Medulla oblongata (tissue), 1 donor: ENCODE data around the gene PA2G4.
"Not testable (repeated sequence)": the region's sequence is repeated elsewhere in the genome, so short reads cannot be mapped to it uniquely, and the experiment has no call there.

Experiments used
- DNase-seq: peaks from one replicate; pipeline ENCODE4 v3.0.0-alpha.2; 2015; ENCODE audit errors: extremely low spot score

The PA2G4 gene

DNA sequence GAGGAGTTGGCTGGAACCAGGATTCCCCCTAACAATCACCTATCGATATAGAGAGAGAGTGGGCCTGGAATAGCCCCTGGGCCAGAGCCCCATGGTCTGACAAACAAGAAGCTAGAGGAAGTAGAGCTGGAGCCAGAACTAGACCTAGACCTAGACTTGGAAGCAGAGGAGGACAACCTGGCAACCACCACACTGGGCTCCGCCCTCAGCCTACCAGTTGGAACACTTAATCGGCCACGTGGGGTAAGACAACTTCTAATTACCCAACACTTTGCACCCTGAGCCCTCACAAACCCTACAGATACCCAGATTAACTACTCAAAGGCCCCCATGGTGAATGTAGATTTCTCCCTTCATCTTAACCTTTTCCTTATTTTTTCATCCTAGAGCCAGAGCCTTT is 4.6 kb upstream of the PA2G4 start:
- DNase-seq: no peak

DNA sequence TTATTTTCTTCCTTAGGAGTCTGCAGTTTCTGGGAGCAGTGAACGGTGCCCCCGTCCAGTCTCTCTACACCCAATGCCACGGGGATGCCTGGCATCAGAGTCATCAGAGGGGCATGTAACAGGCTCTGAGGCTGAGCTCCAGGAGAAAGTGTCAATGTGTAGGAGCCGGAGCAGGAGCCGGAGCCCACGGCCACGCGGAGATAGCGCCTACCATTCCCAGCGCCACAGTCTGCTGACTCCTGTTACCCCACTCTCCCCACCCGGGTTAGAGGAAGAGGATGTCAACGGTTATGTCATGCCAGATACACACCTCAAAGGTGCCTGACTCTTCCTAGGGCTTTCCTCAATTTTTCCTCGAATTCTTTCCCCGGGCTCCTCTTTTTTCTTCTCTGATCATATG is 3.3 kb upstream of the PA2G4 start:
- DNase-seq: no peak

DNA sequence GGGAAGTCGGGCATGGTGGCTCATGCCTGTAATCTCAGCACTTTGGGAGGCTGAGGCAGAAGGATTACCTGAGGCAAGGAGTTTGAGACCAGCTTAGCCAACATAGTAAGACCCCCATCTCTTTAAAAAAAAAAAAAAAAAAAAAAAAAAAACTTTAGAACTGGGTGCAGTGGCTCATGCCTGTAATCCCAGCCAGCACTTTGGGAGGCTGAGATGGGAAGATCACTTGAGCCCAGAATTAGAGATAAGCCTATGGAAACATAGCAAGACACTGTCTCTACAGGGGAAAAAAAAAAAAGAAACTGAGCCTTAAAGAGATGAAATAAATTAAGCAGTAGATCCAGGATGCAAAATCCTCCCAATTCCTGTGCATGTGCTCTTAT is 1.7 kb upstream of the PA2G4 start:
- no peak for DNase-seq

DNA sequence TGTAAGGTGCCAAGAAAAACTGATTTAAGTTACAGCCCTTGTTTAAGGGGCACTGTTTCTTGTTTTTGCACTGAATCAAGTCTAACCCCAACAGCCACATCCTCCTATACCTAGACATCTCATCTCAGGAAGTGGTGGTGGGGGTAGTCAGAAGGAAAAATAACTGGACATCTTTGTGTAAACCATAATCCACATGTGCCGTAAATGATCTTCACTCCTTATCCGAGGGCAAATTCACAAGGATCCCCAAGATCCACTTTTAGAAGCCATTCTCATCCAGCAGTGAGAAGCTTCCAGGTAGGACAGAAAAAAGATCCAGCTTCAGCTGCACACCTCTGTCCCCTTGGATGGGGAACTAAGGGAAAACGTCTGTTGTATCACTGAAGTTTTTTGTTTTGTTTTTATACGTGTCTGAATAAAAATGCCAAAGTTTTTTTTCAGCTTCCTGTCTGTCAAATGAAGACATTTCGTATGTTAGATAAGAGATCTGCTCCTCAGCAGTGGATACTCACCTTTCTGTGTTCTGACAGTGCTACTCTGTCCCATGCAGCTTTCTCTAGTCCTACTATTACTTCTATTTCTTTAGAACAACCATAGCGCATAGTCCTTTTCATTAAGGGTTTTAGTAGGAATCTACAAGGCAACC is 1.2 kb upstream of the PA2G4 start:
- no peak for DNase-seq

DNA sequence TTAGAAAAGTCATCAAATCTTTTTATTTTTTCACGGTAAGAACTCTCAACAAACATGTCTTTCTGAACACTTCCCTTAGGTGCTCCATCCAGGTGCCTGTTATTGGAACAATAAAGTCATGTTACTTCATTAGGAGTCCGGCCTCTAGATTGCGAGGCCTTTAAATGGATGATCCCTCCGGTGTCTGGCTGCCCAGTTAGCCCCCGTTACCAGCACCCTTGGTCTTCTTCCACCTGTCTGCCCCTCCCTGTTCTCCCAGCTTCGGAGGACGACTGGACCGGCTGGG is 593 bp upstream of the PA2G4 start:
- DNase-seq: peak; percentile 29

DNA sequence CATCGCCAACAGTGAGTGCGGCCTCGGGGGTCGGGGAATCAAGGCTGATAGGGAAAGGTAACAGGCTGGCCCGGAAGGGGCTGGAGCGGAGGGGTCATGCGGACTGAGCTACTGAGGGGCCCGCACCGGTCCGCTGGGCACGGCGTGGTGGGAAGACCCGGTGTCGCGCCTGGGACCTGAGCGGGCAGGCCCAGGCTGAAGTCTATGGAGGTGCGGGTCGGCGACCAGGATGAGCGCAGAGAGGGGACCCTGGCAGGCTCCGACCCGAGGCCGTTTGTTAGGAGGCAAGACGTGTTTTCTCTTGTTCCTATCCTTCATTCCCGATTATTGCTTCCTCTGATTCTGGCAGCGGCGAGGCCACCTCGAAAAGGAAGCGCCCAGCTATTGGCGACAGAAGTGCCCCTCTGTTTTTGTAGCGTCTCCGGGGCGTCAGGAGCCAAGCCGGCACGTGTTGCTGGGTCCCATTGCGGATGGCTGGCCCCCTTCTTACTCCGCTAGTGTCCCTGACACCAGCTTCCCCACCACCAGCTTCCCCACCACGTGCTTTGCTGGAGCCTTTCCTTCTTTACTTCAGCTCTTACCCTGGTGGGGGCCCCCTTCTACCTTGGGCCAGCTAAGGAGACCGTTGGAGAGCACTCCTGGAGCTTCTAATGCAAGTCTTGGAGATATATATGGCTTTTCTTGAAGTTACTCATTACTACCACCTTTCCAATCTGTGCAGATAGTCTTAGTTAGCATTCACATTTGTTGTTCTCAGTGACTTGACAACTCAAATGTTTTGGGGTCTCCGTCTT is 653 bp downstream of the PA2G4 start:
- no peak for DNase-seq

DNA sequence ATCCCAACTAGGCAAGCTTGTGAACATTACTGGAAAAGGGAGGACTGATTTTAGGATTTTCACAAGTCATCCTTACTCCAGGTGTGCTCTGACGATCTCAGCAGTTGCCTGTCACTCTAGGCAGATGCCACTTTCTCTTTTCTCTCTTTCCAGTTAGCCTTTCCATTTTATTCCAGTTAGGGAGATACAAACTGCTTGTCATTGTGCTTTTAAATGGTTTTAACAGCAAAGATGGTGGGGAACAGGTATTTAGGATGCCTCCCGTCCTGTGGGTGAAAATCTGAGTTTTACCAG is 1.2 kb downstream of the PA2G4 start:
- DNase-seq: no peak

DNA sequence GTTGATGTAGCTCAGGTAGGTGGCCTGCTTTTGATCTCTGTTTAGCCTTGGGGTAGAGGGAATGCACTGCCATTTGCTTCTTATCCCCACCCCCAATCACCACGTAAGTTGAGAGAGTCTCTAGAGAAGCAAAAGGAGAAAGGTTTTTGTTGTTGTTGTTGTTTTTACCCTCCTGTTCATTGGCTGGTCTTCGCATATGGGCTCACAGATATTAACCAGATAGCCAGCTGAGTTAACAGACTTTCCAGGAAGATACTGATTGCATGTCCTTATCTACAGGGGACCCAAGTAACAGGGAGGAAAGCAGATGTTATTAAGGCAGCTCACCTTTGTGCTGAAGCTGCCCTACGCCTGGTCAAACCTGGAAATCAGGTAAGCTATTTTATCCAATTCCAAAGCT is 2.9 kb downstream of the PA2G4 start:
- no peak for DNase-seq

DNA sequence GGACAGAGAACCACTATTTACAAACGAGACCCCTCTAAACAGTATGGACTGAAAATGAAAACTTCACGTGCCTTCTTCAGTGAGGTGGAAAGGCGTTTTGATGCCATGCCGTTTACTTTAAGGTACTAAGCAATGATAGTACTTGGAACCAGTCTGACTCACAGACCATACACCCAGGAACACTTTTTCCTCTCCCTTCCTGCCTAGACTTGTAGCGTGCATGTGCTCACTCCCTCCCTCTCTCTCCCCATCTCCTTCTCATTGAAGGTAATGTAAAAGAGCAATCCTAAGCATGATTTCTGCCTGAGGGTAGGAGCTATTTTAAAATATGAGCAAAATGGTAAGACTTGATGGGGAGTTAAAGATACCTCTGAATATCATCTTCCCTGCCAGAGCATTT is 6.2 kb downstream of the PA2G4 start:
- DNase-seq: no peak

DNA sequence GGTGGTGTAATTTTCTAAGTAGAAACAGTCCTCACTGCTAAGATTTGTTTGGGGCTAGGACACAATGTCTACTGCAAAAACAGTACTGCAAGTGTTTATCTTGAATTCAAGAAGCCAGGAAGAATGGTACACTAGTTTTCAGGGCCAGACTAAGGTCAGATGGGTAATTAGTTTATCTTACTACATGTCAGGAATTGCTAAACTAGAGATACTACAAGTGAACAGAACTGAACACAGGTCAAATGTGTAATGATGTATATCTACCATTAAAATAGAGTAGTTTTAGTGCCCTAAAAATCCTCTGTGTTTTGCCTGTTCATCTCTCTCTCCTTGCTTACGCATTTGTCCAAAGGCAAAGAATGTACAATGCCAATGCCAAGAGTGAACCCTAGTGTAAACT is 9.7 kb downstream of the PA2G4 start:
- no peak for DNase-seq

DNA sequence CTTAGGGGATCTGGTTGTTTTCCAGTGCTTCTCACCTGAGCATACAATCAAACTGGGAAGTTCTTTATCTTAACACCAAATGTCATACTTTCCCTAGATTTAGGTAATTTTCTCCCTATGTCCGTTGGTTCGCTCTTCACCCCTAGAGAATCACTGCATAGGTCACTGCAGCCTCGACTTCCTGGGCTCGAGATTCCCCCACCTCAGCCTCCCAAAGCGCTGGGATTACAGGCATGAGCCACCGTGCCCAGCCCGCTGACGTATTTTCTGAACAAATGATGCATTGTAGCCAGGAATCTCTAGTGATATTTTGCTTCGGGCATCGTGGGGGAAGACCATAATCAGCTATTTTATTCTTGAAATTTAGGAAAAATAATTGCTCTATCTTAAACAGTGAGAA is 11.0 kb downstream of the PA2G4 start:
- peak; percentile 28 for DNase-seq

DNA sequence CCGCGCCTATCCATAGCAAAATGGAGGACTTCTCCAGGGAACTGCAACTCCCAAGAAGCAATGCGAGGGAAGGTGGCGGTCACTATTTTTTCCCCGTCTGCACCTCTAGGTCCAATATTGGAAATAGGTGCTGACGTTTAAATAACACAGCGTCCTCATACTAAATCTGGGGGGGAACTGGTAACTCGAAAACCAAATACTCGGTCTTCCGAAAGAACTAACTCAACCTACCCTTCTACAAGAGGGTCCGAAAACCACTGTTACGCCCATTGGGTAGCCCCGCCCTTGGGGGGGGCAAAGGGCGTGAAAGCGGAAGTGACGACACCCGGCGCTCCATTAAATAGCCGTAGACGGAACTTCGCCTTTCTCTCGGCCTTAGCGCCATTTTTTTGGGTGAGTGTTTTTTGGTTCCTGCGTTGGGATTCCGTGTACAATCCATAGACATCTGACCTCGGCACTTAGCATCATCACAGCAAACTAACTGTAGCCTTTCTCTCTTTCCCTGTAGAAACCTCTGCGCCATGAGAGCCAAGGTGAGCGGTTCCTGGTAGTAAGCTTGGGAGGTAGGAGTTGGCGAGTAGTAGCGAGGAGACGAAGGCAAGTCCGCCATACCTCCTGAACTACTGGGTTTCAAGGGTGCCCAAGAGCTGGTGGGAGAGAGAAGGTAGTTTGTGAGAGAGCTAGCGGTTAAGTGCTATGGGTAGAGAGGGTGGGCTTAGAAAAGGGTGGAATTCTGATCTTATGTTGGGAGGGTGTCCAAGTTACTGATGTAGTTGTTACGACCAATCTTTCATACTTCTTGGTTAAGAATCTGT is 12.1 kb downstream of the PA2G4 start, which contains the start of gene RPL41:
RPL41 (plus strand) TSS at position 367 of the 815 bp plus-strand sequence.
- peak; percentile 98 for DNase-seq

DNA sequence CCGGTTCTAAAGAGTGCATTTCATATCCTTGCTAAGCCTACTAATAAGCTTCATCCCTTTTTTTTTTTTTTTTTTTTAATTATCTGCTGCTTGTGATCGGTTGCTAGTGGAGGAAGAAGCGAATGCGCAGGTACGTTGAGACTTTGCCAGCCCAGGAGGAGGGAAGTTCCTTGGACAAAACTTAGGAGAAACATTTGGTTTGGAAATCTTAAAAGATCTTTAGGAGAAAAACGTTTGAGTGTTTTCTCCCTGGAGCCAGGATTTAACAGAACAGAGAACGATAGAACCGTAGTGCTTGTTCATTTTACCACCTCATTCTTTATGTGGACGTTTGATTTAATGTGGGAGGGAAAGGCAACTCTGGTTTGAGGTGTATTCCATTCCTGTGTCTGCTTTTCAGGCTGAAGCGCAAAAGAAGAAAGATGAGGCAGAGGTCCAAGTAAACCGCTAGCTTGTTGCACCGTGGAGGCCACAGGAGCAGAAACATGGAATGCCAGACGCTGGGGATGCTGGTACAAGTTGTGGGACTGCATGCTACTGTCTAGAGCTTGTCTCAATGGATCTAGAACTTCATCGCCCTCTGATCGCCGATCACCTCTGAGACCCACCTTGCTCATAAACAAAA is 12.8 kb downstream of the PA2G4 start:
- not testable (repeated sequence) for DNase-seq

DNA sequence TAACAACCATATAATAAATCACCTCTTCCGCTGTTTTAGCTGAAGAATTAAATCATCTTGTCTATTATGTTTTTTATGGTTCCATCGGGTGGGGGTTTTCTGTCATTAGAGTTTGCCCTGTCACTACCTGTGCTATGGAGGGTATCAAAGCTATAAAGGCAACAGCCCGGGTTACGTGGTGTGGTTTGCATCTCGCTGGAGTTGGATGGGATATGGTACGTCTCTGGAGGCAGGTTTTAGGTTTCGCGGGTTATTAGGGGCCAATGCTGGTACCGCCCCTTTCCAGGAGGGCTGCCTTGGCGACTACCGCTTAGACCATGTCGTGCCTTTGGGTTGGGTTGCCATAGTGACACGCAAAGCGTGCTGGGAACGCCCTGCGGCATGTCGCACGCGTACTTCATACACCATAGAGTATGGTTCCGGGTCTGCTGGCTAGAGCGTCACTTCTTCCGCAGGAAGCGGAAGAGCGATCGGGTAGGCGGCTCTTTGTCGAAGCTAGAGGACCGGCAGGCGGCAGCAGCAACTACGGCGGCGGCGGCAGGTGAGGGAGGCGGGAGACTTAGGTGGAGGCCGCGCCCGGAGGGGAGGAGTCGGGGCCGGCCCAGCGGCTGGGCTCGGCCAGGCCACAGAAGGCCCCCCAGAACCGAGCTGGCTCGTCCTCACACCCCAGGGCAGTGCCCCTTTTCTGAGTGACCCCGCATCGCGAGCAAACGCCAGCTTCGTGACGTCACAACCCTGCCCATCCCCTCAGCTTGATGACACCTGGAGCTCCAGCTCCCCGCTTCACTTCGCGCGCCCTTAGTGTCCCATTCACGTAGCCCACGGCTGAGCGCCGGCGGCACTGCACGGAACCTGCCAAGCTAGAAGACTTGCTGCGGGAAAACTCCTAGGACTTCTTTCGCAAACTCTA is 13.7 kb downstream of the PA2G4 start, which contains the start of gene ZC3H10:
ZC3H10 (plus strand) TSS at position 489 of the 910 bp plus-strand sequence. CDS start 2,297 bp downstream, outside the sequence.
- DNase-seq: peak; percentile 99

DNA sequence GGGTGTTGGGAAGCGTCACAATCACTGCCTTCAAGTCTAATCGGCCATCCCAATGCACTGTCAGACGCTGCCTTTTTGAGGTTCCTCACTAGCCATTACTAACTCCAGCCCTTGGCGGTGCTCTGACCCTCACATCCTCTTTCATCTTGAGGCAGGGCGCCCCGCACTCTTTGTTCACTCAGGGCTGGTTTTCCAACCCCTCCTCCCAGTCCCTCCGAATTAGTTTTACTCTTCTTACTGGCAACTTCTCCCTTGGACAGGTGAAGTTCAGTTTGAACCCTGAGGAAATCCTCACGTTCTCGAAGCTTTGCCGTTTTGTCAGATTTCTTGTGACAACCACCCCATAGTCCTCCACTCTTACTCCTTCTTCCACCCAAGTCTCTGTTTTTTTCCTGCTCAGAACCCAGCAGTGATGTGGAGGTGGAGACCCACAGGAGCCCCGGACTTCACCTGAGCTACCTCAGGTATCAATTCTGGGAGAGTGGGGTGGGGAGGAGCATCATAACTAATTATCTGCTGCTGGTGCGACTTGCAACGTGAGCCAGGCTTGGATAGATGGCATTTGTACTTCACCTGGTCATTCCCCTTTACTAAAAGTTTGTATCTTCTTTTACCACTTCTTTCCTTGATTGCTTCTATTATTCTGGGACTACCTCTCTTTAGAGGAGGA is 14.5 kb downstream of the PA2G4 start:
- DNase-seq: no peak

DNA sequence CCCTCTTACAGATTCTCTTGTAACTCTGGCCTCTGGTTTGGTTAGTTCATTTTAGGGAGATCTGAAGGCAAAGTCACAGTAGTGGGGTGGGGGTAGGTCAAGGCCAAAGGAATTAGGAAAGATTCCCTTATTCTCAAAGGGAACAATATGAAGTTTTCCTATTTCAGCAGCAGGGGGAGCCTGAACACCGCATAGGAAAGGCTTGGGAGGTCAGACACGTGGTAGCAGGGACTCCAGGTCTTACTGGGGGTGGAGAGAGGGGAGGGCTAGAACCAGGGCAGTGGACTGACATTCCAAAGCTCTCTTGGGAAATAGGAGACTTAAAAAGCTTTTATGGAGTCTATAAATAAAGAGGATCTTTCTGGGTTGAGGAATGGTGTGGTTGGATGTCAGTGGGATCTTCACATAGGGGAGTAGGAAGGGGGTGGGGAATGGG is 15.0 kb downstream of the PA2G4 start:
- peak; percentile 91 for DNase-seq

DNA sequence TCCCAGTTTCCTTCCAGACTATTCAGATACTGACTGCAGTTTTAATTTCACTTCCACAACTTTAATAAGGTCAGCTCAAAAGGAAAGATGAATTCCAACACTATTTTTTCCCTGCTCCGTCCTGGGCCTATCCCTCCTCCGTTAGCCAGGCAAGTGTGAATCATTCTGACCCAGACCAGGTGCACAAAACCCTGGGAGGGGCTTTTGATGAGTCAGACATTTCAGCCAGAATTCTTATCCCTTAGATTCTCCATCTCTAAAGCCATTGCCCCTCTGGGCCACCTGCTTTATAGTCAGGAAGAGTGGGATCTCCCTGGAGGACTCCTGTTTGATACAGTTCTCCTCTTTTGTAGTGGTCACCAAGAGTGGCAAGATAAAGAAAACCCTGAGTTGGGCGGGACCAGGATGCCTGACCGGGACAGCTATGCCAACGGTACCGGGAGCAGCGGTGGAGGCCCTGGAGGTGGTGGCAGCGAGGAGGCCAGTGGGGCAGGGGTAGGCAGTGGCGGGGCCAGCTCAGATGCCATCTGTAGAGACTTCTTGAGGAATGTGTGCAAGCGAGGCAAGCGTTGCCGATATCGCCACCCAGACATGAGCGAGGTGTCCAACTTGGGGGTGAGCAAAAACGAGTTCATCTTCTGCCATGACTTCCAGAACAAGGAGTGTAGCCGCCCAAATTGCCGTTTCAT is 15.9 kb downstream of the PA2G4 start:
- DNase-seq: no peak

DNA sequence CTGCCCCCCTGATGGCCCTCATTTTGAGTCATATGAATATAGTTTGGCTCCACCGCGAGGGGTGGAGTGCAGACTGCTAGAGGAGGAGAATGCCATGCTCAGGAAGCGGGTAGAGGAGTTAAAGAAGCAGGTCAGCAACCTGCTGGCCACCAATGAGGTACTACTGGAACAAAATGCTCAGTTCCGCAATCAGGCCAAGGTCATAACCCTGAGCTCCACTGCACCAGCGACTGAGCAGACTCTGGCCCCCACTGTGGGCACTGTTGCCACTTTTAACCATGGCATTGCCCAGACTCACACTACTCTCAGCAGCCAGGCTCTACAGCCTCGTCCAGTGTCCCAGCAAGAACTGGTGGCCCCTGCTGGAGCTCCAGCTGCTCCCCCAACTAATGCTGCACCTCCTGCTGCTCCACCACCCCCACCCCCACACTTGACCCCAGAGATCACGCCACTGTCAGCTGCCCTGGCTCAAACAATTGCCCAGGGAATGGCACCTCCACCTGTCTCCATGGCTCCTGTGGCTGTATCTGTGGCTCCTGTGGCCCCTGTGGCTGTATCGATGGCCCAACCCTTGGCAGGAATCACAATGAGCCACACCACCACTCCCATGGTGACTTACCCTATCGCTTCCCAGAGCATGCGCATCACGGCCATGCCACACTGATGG is 17.0 kb downstream of the PA2G4 start:
- no peak for DNase-seq

DNA sequence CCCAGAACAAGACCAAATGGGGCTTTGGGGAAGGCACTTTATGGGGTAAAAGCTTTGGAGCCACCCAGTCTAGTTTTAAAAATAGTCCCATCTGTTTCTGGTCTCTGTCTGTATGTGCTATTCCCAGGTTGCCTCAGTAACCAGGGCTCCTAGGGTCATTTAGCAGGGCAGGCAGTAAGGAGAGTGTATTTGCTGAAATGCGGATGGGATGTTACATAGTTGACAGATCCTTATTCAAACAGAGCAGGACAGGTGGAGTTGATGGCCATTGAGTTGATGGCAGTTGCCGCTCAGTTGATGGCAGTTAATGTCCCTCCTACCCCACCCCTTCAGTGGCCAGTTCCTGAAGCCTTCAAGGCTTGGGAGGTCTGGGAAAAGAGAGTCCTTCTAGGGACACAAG is 18.3 kb downstream of the PA2G4 start:
- DNase-seq: no peak

DNA sequence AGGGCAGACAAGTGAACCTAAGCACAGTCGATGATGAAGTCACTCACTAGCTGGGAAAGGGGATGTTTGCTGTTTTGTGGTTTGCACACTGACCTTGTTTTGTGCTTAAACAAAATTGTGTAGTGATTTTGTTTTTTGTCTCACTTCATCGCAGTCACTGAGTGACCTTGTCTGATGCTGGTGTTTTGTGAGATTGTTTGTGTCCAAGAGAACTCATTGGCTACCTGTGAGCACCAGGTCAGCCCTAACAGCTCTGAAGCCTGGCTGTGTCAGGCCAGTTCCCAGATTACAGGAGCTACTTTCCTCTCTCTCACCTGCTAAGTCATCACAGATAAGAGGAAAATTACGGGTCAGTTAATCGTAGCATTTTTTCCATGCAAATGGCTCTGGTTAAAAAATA is 19.8 kb downstream of the PA2G4 start:
- no peak for DNase-seq
